NCI-H2107 treated with DMSO at 0.1 percent for 48 hours (cell line): ENCODE measurements around the gene KLHL36.
"Not testable (repeated sequence)": the region's sequence is repeated elsewhere in the genome, so short reads cannot be mapped to it uniquely, and the experiment has no call there.

Experiments used
- DNase-seq: peaks from one replicate; lab custom pipeline; 2025; ENCODE audit not compliant: unreplicated experiment; lab: John Stamatoyannopoulos, UW

The KLHL36 gene

GRCh38 chr16:84690088-84690819 is 41.9 kb downstream of the KLHL36 start:
- DNase-seq = no peak

- DNase-seq = no peak
These were observed 44.3 kb downstream of the KLHL36 start for GRCh38 chr16:84692451-84693214.

GRCh38 chr16:84693869-84694268 is 45.6 kb downstream of the KLHL36 start:
- not testable (repeated sequence) for DNase-seq

GRCh38 chr16:84694980-84695379 is 46.7 kb downstream of the KLHL36 start:
- DNase-seq = no peak

GRCh38 chr16:84699147-84699711 is 50.9 kb downstream of the KLHL36 start:
- no peak for DNase-seq

- no peak for DNase-seq
These were observed 51.6 kb downstream of the KLHL36 start, which contains the start of gene USP10 for GRCh38 chr16:84699712-84700445. TSS of gene USP10 (plus strand) at chr16:84700000. CDS start at chr16:84700091, 91 bp downstream.

GRCh38 chr16:84700446-84701300 is 52.4 kb downstream of the KLHL36 start:
- DNase-seq = no peak

GRCh38 chr16:84703681-84704080 is 55.4 kb downstream of the KLHL36 start:
- no peak for DNase-seq

- no peak for DNase-seq
These were observed 55.9 kb downstream of the KLHL36 start for GRCh38 chr16:84704253-84704652.

GRCh38 chr16:84706856-84707255 is 58.5 kb downstream of the KLHL36 start:
- DNase-seq = no peak

GRCh38 chr16:84709609-84710008 is 61.3 kb downstream of the KLHL36 start:
- DNase-seq = no peak

- DNase-seq = no peak
These were observed 62.4 kb downstream of the KLHL36 start for GRCh38 chr16:84710686-84711085.
